Measurements from ENCODE around the gene NFATC3. TPM values are rescaled to one million over a fixed set of nuclear protein-coding genes. Genes with fewer than 3 reads are reported as not detected.
"Not testable (repeated sequence)": the region's sequence is repeated elsewhere in the genome, so short reads cannot be mapped to it uniquely, and the experiment has no call there.

NFATC3 gene
- total RNA-seq, 1 donor from 2014 or later = 152 TPM

DNA sequence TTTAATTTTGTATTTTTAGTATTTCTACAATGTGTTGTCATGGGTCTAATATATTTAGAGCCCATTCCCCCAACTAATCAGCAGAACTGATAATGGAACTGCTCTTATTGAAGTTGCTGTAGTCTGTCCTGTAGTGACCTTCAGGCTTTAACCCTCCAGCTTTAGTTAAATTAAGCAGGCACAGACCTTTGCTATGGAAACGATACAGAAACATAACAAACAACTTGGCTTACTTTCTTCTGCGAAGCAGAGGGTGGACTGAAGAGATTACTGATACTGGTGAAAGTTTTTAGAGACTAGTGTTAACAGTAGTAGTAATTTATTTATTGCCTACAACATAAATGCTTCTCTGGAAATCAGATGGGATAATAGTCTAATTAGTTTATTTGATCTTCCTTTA lies 61.4 kb downstream of the NFATC3 start:
- no peak overlapping the region for H3K27ac Mint-ChIP-seq
- no peaks in the 10 kb centered on the region for H3K9me3 Mint-ChIP-seq
- peaks cover 27% of the 10 kb centered on the region for H3K36me3 Mint-ChIP-seq (ENCODE audit: low read depth)
- no peak overlapping the region for H3K4me3 Mint-ChIP-seq
- peaks cover 15% of the 10 kb centered on the region for H3K4me1 Mint-ChIP-seq (ENCODE audit: low read depth)
- no peaks in the 10 kb centered on the region for H3K27me3 Mint-ChIP-seq (ENCODE audit: insufficient read depth)
- intact Hi-C loops (cut with micrococcal nuclease) = loop anchor here (5.0 kb wide), 1 partner anchor 54 kb away; no protein-coding TSS in a partner anchor
- DNase-seq (ENCODE audit: low spot score) = no peak

DNA sequence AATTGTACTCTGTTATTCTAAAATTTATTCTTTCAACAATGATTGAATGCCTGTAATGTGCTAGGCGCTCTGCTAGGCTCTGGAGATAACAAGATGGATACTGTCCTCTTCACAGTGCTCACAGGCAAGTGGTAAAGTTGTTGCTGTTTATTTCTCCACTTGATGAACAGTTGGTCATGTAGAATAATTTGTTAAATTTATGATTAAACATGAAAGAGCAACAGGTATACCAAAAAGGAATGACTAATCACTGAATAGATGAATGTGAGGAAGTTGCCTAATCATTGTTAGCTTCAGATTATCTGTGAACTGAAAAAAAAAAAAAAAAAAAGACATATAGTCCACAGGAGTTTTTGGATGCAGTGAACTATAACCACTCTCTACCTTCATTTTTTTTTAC lies 62.3 kb downstream of the NFATC3 start:
- peaks cover 7% of the 10 kb centered on the region for H3K4me1 Mint-ChIP-seq (ENCODE audit: low read depth)
- H3K9me3 Mint-ChIP-seq = no peaks in the 10 kb centered on the region
- no peak overlapping the region for H3K4me3 Mint-ChIP-seq
- H3K36me3 Mint-ChIP-seq (ENCODE audit: low read depth) = peaks cover 20% of the 10 kb centered on the region
- intact Hi-C loops (cut with micrococcal nuclease) = loop anchor here (5.0 kb wide), 1 partner anchor 55 kb away; no protein-coding TSS in a partner anchor
- DNase-seq (ENCODE audit: low spot score) = no peak
- H3K27ac Mint-ChIP-seq = no peak overlapping the region
- no peaks in the 10 kb centered on the region for H3K27me3 Mint-ChIP-seq (ENCODE audit: insufficient read depth)

DNA sequence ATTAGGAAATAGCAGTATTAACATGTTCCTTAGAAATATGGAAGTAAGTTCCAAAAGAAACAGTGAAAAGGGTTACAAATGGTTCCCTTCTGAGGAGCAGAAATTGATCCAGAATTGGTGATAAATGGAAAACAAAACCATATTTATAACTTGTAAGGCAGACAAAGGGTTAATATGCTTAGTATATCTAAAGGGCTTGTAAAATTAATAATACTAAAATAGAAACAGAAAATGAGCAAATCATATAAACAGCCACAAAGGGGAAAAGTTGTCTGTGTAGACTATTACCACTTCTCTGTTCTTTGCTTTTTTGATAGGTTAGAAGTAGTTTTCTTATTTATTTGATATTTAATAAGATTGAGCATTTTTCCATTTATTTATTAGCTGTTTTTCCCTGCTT lies 64.4 kb downstream of the NFATC3 start:
- Mint-ChIP-seq H3K27me3 (ENCODE audit: insufficient read depth) (no peaks in the 10 kb centered on the region), H3K4me3 (no peak overlapping the region), H3K36me3 (ENCODE audit: low read depth) (peaks cover 20% of the 10 kb centered on the region)

DNA sequence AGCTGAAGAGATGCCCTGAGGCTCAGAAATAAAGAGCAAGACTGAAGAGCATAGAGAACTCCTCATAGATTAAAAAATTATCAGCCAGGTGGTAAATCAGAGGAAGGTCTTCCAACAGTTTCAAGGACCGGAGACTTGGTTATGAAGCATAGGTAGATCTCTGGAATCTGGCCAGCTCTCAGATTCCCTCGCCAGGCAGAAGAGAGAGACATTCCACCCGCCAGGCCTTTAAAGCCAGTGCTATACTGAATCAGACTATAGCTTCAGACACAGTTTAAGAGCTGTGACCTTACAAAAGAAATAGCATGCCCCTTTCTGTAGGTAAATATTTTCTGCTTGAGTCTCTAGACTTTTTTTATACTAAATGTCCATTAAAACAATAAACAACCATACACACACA lies 70.3 kb downstream of the NFATC3 start:
- Mint-ChIP-seq H3K27me3 (ENCODE audit: insufficient read depth) (no peaks in the 10 kb centered on the region), H3K4me3 (no peak overlapping the region), H3K9me3 (no peaks in the 10 kb centered on the region), H3K27ac (peak overlapping the region; percentile 25), H3K36me3 (ENCODE audit: low read depth) (peaks cover 24% of the 10 kb centered on the region), H3K4me1 (ENCODE audit: low read depth) (peaks cover 7% of the 10 kb centered on the region)
- DNase-seq (ENCODE audit: low spot score) = no peak
- intact Hi-C loops (cut with micrococcal nuclease) = no loop called here

More for the DNA sequence above, 64.4 kb downstream of the NFATC3 start:
- DNase-seq (ENCODE audit: low spot score) = no peak
- intact Hi-C loops (cut with micrococcal nuclease) = loop anchor here (5.0 kb wide), 1 partner anchor 57 kb away; no protein-coding TSS in a partner anchor
- Mint-ChIP-seq H3K27ac (no peak overlapping the region), H3K9me3 (no peaks in the 10 kb centered on the region), H3K4me1 (ENCODE audit: low read depth) (peaks cover 7% of the 10 kb centered on the region)

DNA sequence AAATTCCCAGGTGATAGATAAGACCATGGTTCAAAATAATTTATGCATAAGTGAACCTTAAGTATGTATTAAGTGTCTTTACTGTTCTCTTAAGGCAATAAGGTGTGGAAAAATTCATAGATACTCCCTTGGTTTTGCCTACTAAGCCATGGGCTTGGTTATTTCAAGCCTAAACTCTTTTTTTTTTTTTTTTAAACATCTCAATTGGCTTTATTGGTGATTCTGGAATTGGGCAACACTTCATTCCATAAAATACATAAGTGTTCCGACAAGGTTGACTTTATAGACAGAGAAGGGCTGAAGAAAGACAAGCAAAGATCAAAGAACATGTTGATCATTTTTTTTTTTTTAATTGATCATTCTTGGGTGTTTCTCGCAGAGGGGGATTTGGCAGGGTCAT lies 77.2 kb downstream of the NFATC3 start:
- Mint-ChIP-seq H3K27ac (no peak overlapping the region), H3K36me3 (ENCODE audit: low read depth) (peaks cover 40% of the 10 kb centered on the region), H3K9me3 (no peaks in the 10 kb centered on the region), H3K4me1 (ENCODE audit: low read depth) (no peaks in the 10 kb centered on the region), H3K27me3 (ENCODE audit: insufficient read depth) (no peaks in the 10 kb centered on the region), H3K4me3 (no peak overlapping the region)
- no peak for DNase-seq (ENCODE audit: low spot score)
- intact Hi-C loops (cut with micrococcal nuclease) = no loop called here

DNA sequence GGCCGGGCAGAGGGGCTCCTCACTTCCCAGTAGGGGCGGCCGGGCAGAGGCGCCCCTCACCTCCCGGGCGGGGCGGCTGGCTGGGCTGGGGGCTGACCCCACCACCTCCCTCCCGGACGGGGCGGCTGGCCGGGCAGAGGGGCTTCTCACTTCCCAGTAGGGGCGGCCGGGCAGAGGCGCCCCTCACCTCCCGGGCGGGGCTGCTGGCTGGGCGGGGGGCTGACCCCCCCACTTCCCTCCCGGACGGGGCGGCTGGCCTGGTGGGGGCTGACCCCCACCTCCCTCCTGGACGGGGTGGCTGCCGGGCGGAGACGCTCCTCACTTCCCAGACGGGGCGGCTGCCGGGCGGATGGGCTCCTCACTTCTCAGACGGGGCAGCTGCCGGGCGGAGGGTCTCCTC lies 78.1 kb downstream of the NFATC3 start:
- H3K9me3 Mint-ChIP-seq; intact Hi-C loops (cut with micrococcal nuclease); H3K27ac Mint-ChIP-seq; H3K4me1 Mint-ChIP-seq (ENCODE audit: low read depth); H3K27me3 Mint-ChIP-seq (ENCODE audit: insufficient read depth); DNase-seq (ENCODE audit: low spot score); H3K4me3 Mint-ChIP-seq: not testable (repeated sequence)
- peaks cover 37% of the 10 kb centered on the region for H3K36me3 Mint-ChIP-seq (ENCODE audit: low read depth)

DNA sequence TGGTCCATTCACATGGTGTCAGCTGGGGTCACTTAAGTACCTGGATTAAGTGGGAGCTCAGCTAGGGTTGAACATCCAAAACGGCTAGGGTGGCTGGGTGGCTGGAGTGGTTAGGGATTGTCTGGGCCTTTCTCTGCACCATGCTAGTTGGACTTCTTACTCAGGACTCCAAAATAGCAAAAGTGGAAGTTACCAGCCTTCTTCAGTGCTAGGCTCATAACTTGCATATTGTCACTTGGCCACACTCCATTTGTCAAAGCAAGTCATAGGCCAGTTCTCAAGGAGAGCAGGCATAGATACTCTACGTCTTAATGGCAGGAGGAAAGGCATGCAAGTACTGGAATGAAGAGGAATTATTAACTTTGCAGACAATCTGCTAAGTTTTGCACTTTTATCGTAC lies 81.1 kb downstream of the NFATC3 start:
- intact Hi-C loops (cut with micrococcal nuclease) = no loop called here
- Mint-ChIP-seq H3K27ac (no peak overlapping the region), H3K36me3 (ENCODE audit: low read depth) (peaks cover 24% of the 10 kb centered on the region), H3K4me3 (no peak overlapping the region), H3K27me3 (ENCODE audit: insufficient read depth) (no peaks in the 10 kb centered on the region), H3K4me1 (ENCODE audit: low read depth) (no peaks in the 10 kb centered on the region), H3K9me3 (no peaks in the 10 kb centered on the region)
- DNase-seq (ENCODE audit: low spot score) = no peak

DNA sequence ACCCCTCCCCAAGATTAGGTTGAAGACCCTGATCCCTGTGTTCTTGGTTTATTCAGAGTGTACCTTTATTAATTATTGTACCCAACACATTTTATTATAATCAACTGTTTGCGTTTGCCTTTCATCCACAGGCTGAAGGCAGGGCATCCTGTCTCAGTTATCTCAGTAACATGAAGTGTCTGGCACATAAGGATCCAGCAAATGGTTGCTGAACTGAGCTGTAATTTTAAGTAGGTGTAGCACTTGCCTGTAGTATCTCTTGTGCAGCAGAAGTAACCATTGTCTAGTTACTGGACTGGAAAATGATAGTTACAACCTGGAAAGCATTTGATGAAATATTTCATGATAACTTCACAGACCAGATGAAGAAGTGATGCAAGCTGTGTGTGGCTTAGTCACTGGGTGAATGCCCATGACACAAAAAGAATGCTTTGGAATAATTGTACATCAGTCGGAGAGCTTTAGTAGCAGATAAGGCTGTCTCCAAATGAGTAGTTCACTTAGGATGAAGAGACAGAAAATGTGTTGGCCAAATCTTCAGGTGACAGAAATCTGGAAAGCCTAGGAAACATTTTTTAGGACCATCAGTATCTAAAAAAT lies 94.1 kb downstream of the NFATC3 start:
- Mint-ChIP-seq H3K36me3 (ENCODE audit: low read depth) (peaks cover 49% of the 10 kb centered on the region), H3K27me3 (ENCODE audit: insufficient read depth) (no peaks in the 10 kb centered on the region), H3K4me1 (ENCODE audit: low read depth) (no peaks in the 10 kb centered on the region), H3K27ac (no peak overlapping the region), H3K4me3 (no peak overlapping the region), H3K9me3 (no peaks in the 10 kb centered on the region)
- intact Hi-C loops (cut with micrococcal nuclease) = no loop called here
- no peak for DNase-seq (ENCODE audit: low spot score)

DNA sequence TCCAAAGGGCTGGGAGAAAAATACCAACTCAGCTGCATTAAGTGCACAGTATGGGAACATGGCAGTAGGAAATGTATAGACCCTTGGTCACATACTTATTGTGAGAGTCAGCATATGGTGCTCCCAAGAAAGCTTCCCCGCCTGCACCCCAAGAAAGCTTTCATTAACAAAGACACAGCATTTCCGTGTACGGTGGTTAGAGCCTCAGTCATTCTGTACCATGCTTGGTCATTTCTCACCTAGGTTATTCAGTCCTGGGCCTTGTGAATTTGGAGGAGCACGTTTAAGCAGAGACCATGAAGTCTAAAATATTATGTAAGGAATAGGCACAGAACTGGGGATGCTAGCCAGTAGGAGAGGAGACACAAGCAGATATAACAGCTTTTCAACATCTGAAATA lies 94.7 kb downstream of the NFATC3 start:
- H3K36me3 Mint-ChIP-seq (ENCODE audit: low read depth) = peaks cover 49% of the 10 kb centered on the region
- no peak for DNase-seq (ENCODE audit: low spot score)
- no peak overlapping the region for H3K4me3 Mint-ChIP-seq
- H3K4me1 Mint-ChIP-seq (ENCODE audit: low read depth) = no peaks in the 10 kb centered on the region
- no peaks in the 10 kb centered on the region for H3K27me3 Mint-ChIP-seq (ENCODE audit: insufficient read depth)
- intact Hi-C loops (cut with micrococcal nuclease) = no loop called here
- H3K9me3 Mint-ChIP-seq = no peaks in the 10 kb centered on the region
- H3K27ac Mint-ChIP-seq = peak overlapping the region; percentile 12

DNA sequence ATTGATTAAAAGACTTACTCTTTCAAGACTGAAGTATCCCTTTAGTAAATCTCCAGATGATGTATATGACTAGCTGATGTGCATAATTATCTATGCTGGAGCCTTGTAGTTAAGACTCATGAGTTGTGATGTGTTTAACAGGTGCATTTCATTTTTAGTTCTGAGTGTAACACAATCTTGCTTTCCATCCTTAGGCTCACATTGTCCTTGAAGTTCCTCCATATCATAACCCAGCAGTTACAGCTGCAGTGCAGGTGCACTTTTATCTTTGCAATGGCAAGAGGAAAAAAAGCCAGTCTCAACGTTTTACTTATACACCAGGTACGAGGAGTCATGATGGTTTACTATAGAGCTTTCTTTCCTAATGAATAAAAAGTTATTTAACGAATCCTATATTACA lies 97.9 kb downstream of the NFATC3 start:
- no peak for DNase-seq (ENCODE audit: low spot score)
- no peaks in the 10 kb centered on the region for H3K4me1 Mint-ChIP-seq (ENCODE audit: low read depth)
- H3K4me3 Mint-ChIP-seq = no peak overlapping the region
- H3K36me3 Mint-ChIP-seq (ENCODE audit: low read depth) = peaks cover 48% of the 10 kb centered on the region
- no peaks in the 10 kb centered on the region for H3K27me3 Mint-ChIP-seq (ENCODE audit: insufficient read depth)
- intact Hi-C loops (cut with micrococcal nuclease) = no loop called here
- no peaks in the 10 kb centered on the region for H3K9me3 Mint-ChIP-seq
- no peak overlapping the region for H3K27ac Mint-ChIP-seq

DNA sequence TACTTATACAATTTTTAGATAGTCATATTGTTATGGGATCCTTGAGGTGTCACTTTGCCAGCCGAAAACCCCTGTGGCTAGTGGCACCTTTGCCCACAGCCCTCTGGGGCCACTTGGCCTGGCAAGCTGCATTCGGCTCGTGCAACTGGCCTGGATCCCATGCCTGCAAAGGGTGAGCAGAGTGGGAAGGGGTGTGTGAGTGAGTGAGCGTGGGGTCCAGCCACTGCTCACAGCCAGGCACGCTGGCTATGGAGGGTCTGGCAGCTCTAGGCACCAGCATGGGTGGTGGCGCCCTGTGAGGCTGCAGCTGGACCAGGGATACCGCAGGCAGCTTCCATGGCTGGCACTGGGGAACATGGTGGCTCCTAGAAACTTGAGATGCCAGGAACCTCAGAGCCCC lies 101.7 kb downstream of the NFATC3 start:
- intact Hi-C loops (cut with micrococcal nuclease) = no loop called here
- DNase-seq (ENCODE audit: low spot score) = no peak
- Mint-ChIP-seq H3K4me3 (no peak overlapping the region), H3K27me3 (ENCODE audit: insufficient read depth) (no peaks in the 10 kb centered on the region), H3K4me1 (ENCODE audit: low read depth) (no peaks in the 10 kb centered on the region), H3K36me3 (ENCODE audit: low read depth) (peaks cover 45% of the 10 kb centered on the region), H3K27ac (no peak overlapping the region), H3K9me3 (no peaks in the 10 kb centered on the region)

DNA sequence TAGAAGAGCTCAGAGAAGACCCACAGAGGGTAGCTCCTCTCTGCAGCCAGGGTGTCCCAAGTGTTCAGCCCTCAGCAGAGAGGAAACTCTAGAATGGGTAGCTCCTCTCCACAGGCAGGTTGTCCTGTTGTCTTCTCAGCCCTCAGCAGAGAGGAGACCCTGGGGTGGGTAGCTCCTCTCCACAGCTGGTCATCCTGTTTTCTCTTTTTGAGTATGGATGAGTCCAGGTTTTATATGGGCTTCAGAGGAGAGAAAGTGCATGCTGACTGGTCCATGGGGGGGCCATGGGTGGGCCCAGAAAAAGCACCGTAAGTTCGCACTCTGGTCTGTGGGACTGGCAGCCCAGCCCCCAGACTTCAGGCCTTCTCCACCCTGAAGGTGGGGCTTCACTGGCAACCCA lies 102.3 kb downstream of the NFATC3 start:
- no peaks in the 10 kb centered on the region for H3K27me3 Mint-ChIP-seq (ENCODE audit: insufficient read depth)
- no peaks in the 10 kb centered on the region for H3K9me3 Mint-ChIP-seq
- intact Hi-C loops (cut with micrococcal nuclease) = no loop called here
- DNase-seq (ENCODE audit: low spot score) = no peak
- H3K27ac Mint-ChIP-seq = no peak overlapping the region
- no peaks in the 10 kb centered on the region for H3K4me1 Mint-ChIP-seq (ENCODE audit: low read depth)
- no peak overlapping the region for H3K4me3 Mint-ChIP-seq
- peaks cover 43% of the 10 kb centered on the region for H3K36me3 Mint-ChIP-seq (ENCODE audit: low read depth)

DNA sequence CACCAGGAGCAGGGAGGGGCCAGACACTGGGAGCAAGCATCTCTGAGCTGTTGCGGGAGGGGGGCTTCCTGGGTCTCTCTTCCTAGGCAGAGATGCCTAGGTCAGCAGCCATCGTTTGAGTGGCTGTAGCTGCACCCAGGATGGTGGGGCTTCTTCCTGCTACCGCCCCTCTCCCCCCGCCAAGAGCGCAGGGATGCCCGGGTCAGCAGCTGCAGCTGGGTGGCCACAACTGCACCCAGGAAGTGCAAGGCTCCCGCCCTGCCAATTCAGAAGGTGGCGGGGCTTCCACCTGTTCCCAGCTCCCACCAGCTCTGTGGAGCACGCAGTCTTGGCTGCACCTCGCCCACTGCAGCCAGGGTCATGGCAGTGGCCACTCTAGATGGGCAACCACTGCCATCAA lies 103.0 kb downstream of the NFATC3 start:
- H3K4me1 Mint-ChIP-seq (ENCODE audit: low read depth) = no peaks in the 10 kb centered on the region
- H3K36me3 Mint-ChIP-seq (ENCODE audit: low read depth) = peaks cover 43% of the 10 kb centered on the region
- no peak overlapping the region for H3K27ac Mint-ChIP-seq
- H3K27me3 Mint-ChIP-seq (ENCODE audit: insufficient read depth) = no peaks in the 10 kb centered on the region
- DNase-seq (ENCODE audit: low spot score) = no peak
- H3K4me3 Mint-ChIP-seq = no peak overlapping the region
- intact Hi-C loops (cut with micrococcal nuclease) = no loop called here
- no peaks in the 10 kb centered on the region for H3K9me3 Mint-ChIP-seq

DNA sequence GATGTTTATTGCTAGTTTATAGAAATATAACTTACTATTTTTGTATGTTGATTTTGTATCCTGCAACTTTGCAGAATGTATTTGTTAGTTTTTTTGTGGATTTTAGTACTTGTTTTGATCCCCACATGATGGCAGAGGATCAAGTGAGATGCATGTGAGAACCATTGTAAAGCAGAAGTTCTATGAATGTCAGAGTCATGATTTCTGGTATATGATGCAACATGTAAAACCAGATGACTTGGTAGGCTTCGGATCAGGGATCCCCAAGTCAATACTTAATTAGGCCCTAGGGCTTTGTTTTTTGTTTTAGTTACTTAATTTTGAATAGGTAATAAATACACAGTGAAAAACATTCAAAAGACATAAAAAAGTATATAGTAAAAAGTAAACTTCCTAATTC lies 104.9 kb downstream of the NFATC3 start:
- intact Hi-C loops (cut with micrococcal nuclease) = loop anchor here (5.0 kb wide), 1 partner anchor 37 kb away; no protein-coding TSS in a partner anchor
- Mint-ChIP-seq H3K27ac (no peak overlapping the region), H3K36me3 (ENCODE audit: low read depth) (peaks cover 41% of the 10 kb centered on the region), H3K27me3 (ENCODE audit: insufficient read depth) (no peaks in the 10 kb centered on the region), H3K4me1 (ENCODE audit: low read depth) (no peaks in the 10 kb centered on the region), H3K4me3 (no peak overlapping the region), H3K9me3 (no peaks in the 10 kb centered on the region)
- DNase-seq (ENCODE audit: low spot score) = no peak
